Neural cell (in vitro differentiated cells): ENCODE measurements around the gene KLHL35. TPM values are rescaled to one million over a fixed set of nuclear protein-coding genes. Genes with fewer than 3 reads are reported as not detected.

Experiments
- H2AFZ ChIP-seq: fragments of 200-600, 300-800 bp; sonication (generic), shearing (Covaris generic); 2 replicates; pipeline ENCODE4 v1.6.0; 2014; ENCODE audit warnings: low read depth, mild to moderate bottlenecking, antibody characterized with exemption, low read length, moderate library complexity
- H3F3A ChIP-seq: fragments of 200-600 bp; shearing (Covaris generic); 2 replicates; pipeline ENCODE4 v1.6.1; 2016; ENCODE audit warnings: mild to moderate bottlenecking, moderate library complexity, mixed read lengths, antibody characterized with exemption, low read length; ENCODE audit not compliant: insufficient read depth, poor library complexity, severe bottlenecking
- H3K27ac ChIP-seq: fragments of 200-600, 300-800 bp; sonication (generic), shearing (Covaris generic); 2 replicates; pipeline ENCODE4 v1.5.1; 2014; ENCODE audit warnings: mild to moderate bottlenecking, low read length, moderate library complexity
- H3K27me3 ChIP-seq: fragments of 300-800, 200-600 bp; sonication (generic), shearing (Covaris generic); 2 replicates; pipeline ENCODE4 v1.6.0; 2014; ENCODE audit warnings: mild to moderate bottlenecking, low read depth, low read length, moderate library complexity; ENCODE audit not compliant: insufficient read depth
- H3K36me3 ChIP-seq: fragments of 300-800, 200-600 bp; sonication (generic), shearing (Covaris generic); 2 replicates; pipeline ENCODE4 v1.5.1; 2014; ENCODE audit warnings: mild to moderate bottlenecking, antibody characterized with exemption, low read length, moderate library complexity; ENCODE audit not compliant: insufficient read depth
- H3K4me2 ChIP-seq: fragments of 300-800, 200-600 bp; sonication (generic), shearing (Covaris generic); 2 replicates; pipeline ENCODE4 v1.6.0; 2014; ENCODE audit warnings: mild to moderate bottlenecking, low read length
- H3K4me3 ChIP-seq: fragments of 300-800, 200-600 bp; sonication (generic), shearing (Covaris generic); 2 replicates; pipeline ENCODE4 v1.5.1; 2014; ENCODE audit warnings: mild to moderate bottlenecking, low read length, moderate library complexity
- H3K79me2 ChIP-seq: fragments of 200-600 bp; shearing (Covaris generic); replicated peaks from 2 replicates; pipeline ENCODE4 v1.6.0; 2014; ENCODE audit warnings: mild to moderate bottlenecking, low read length, moderate library complexity; ENCODE audit not compliant: insufficient read depth
- H3K9ac ChIP-seq: fragments of 300-800, 200-600 bp; sonication (generic), shearing (Covaris generic); 2 replicates; pipeline ENCODE4 v1.6.1; 2016; ENCODE audit warnings: mild to moderate bottlenecking, low read length, mixed read lengths
- H3K9me2 ChIP-seq: fragments of 200-600 bp; shearing (Covaris generic); 2 replicates; pipeline ENCODE4 v1.6.1; 2016; ENCODE audit warnings: mild to moderate bottlenecking, low read length, mixed read lengths; ENCODE audit not compliant: insufficient read depth
- H3K9me3 ChIP-seq: fragments of 200-600, 300-800 bp; sonication (generic), shearing (Covaris generic); 2 replicates; pipeline ENCODE4 v1.6.1; 2016; ENCODE audit warnings: mild to moderate bottlenecking, mixed run types, low read length, moderate library complexity, mixed read lengths
- H4K20me1 ChIP-seq: fragments of 200-600 bp; shearing (Covaris generic); 2 replicates; pipeline ENCODE4 v1.6.1; 2016; ENCODE audit warnings: mild to moderate bottlenecking, mixed run types; ENCODE audit not compliant: insufficient read depth
- EP300 ChIP-seq: fragments of 450-650 bp; conservative IDR thresholded peaks from 2 replicates; pipeline ENCODE4 v1.6.1; 2014; ENCODE audit warnings: antibody characterized with exemption, mild to moderate bottlenecking, moderate library complexity; ENCODE audit not compliant: poor library complexity, severe bottlenecking
- EZH2 ChIP-seq: fragments of 200-600, 300-800 bp; shearing (Covaris generic), sonication (generic); IDR thresholded peaks from 2 replicates; pipeline ENCODE4 v1.6.1; 2014; ENCODE audit warnings: antibody characterized with exemption, low read length, borderline replicate concordance, mild to moderate bottlenecking; ENCODE audit not compliant: insufficient read depth, poor library complexity, severe bottlenecking
- MXI1 ChIP-seq: fragments of 450-650 bp; conservative IDR thresholded peaks from 2 replicates; pipeline ENCODE4 v1.6.1; 2014; ENCODE audit warnings: antibody characterized with exemption, mild to moderate bottlenecking; ENCODE audit not compliant: poor library complexity, severe bottlenecking
- POLR2AphosphoS5 ChIP-seq: IDR thresholded peaks from 2 replicates; pipeline ENCODE4 v1.6.1; 2012
- RAD21 ChIP-seq: fragments of 450-650 bp; conservative IDR thresholded peaks from 2 replicates; pipeline ENCODE4 v1.6.1; 2014; ENCODE audit warnings: antibody characterized with exemption, mild to moderate bottlenecking, moderate library complexity
- SMC3 ChIP-seq: fragments of 450-650 bp; conservative IDR thresholded peaks from 2 replicates; pipeline ENCODE4 v1.6.1; 2014; ENCODE audit warnings: antibody characterized with exemption, mild to moderate bottlenecking, moderate library complexity; ENCODE audit not compliant: poor library complexity
- TAF1 ChIP-seq: IDR thresholded peaks from 2 replicates; pipeline ENCODE4 v1.6.1; 2012; ENCODE audit warnings: low read depth
- polyA plus RNA-seq: library from polyadenylated mRNA; depleted of rRNA; stranded (reverse); fragments of >200 nt; gene quantifications from 2 replicates; pipeline ENCODE4 v1.2.3, GENCODE V29; 2014
- TF ChIP-seq, protein P1 (sequence below): fragments of 450-650 bp; IDR thresholded peaks from 2 replicates; pipeline ENCODE4 v1.5.1; 2014; ENCODE audit warnings: antibody characterized with exemption, mild to moderate bottlenecking, moderate library complexity; ENCODE audit not compliant: poor library complexity, severe bottlenecking
- TF ChIP-seq, protein P2 (sequence below): IDR thresholded peaks from 2 replicates; pipeline ENCODE4 v1.6.1; 2012; ENCODE audit warnings: borderline replicate concordance

The KLHL35 gene
- polyA plus RNA-seq, 1 donor from 2014 or later = 17.0 TPM

DNA sequence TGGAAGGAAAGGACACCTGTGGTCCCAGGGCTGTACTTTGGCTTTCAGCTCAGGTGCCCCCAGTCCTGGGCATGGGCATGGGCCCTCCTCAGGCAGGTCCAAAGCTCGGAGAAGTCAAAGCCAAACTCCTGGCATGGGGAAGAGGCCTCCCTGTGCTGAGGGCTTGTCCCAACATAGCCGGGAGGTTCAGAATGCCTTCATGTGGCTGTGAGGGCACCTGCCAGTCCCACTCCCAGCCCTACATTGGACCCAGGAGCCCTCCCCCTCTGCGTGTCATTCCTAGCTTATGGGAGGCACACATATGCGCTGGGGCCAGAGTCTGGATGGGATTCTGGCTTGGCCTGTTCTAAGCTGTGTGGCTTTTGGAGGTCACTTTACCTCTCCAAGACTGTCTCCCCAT is 1.0 kb upstream of the KLHL35 start:
- H3K79me2 ChIP-seq = no peaks in the 10 kb centered on the region
- no peak overlapping the region for H3K9ac ChIP-seq
- H3K27ac ChIP-seq = no peak overlapping the region
- no peaks in the 10 kb centered on the region for H3K9me2 ChIP-seq
- H3F3A ChIP-seq = no peaks in the 10 kb centered on the region
- TF ChIP-seq POLR2AphosphoS5 (no peak), EP300 (no peak), SMC3 (no peak), TAF1 (no peak), MXI1 (no peak), RAD21 (no peak), EZH2 (no peak)
- TF ChIP-seq, protein P1, sequence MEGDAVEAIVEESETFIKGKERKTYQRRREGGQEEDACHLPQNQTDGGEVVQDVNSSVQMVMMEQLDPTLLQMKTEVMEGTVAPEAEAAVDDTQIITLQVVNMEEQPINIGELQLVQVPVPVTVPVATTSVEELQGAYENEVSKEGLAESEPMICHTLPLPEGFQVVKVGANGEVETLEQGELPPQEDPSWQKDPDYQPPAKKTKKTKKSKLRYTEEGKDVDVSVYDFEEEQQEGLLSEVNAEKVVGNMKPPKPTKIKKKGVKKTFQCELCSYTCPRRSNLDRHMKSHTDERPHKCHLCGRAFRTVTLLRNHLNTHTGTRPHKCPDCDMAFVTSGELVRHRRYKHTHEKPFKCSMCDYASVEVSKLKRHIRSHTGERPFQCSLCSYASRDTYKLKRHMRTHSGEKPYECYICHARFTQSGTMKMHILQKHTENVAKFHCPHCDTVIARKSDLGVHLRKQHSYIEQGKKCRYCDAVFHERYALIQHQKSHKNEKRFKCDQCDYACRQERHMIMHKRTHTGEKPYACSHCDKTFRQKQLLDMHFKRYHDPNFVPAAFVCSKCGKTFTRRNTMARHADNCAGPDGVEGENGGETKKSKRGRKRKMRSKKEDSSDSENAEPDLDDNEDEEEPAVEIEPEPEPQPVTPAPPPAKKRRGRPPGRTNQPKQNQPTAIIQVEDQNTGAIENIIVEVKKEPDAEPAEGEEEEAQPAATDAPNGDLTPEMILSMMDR = no peak
- TF ChIP-seq, protein P2, sequence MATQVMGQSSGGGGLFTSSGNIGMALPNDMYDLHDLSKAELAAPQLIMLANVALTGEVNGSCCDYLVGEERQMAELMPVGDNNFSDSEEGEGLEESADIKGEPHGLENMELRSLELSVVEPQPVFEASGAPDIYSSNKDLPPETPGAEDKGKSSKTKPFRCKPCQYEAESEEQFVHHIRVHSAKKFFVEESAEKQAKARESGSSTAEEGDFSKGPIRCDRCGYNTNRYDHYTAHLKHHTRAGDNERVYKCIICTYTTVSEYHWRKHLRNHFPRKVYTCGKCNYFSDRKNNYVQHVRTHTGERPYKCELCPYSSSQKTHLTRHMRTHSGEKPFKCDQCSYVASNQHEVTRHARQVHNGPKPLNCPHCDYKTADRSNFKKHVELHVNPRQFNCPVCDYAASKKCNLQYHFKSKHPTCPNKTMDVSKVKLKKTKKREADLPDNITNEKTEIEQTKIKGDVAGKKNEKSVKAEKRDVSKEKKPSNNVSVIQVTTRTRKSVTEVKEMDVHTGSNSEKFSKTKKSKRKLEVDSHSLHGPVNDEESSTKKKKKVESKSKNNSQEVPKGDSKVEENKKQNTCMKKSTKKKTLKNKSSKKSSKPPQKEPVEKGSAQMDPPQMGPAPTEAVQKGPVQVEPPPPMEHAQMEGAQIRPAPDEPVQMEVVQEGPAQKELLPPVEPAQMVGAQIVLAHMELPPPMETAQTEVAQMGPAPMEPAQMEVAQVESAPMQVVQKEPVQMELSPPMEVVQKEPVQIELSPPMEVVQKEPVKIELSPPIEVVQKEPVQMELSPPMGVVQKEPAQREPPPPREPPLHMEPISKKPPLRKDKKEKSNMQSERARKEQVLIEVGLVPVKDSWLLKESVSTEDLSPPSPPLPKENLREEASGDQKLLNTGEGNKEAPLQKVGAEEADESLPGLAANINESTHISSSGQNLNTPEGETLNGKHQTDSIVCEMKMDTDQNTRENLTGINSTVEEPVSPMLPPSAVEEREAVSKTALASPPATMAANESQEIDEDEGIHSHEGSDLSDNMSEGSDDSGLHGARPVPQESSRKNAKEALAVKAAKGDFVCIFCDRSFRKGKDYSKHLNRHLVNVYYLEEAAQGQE = no peak
- H3K36me3 ChIP-seq = peaks cover 6% of the 10 kb centered on the region
- no peak overlapping the region for H3K4me2 ChIP-seq
- H3K27me3 ChIP-seq = peaks cover 26% of the 10 kb centered on the region
- no peaks in the 10 kb centered on the region for H3K9me3 ChIP-seq
- H4K20me1 ChIP-seq = no peaks in the 10 kb centered on the region
- H3K4me3 ChIP-seq = no peak overlapping the region
- H2AFZ ChIP-seq = no peak overlapping the region

DNA sequence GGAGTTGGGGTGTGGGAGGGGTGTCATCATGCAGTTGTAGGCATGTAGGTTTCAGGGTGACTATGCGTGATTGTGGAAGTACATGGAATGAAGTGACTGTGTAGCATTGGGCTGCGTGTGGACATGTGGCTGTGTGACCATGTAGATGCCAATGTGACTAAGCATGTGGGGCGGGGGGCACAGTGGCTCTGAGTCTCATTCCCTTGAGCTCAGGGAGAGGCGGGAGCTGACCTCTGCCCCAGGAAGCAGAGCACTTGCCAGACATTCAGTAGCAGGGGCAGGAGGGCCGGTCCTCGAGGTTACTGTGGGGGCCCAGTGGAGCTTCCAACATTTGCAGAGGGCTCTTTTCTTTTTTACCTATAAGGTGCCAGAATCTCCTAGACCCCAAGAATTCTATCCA is 440 bp upstream of the KLHL35 start:
- Histone ChIP-seq H3K9ac (peak overlapping the region; percentile 38), H3K4me3 (no peak overlapping the region), H4K20me1 (no peaks in the 10 kb centered on the region), H3K27ac (no peak overlapping the region), H3K9me3 (no peaks in the 10 kb centered on the region), H3K9me2 (no peaks in the 10 kb centered on the region), H3K27me3 (peaks cover 27% of the 10 kb centered on the region), H3K36me3 (peaks cover 6% of the 10 kb centered on the region), H3K4me2 (no peak overlapping the region), H3F3A (no peaks in the 10 kb centered on the region), H3K79me2 (no peaks in the 10 kb centered on the region), H2AFZ (no peak overlapping the region)
- no peak for TF ChIP-seq MXI1
- TF ChIP-seq EZH2 = no peak
- TF ChIP-seq, protein P2 = no peak
- no peak for TF ChIP-seq EP300
- TF ChIP-seq TAF1 = no peak
- no peak for TF ChIP-seq RAD21
- TF ChIP-seq, protein P1 = no peak
- no peak for TF ChIP-seq POLR2AphosphoS5
- TF ChIP-seq SMC3 = no peak
